Transverse colon (tissue), 4 donors: ENCODE results near the gene CEBPB.

Experiments
- POLR2A ChIP-seq: fragments of 450-650 bp; IDR thresholded peaks from one replicate; pipeline ENCODE4 v1.6.1; 2016; ENCODE audit warnings: antibody characterized with exemption, mild to moderate bottlenecking, moderate library complexity
- POLR2AphosphoS5 ChIP-seq, 3 donors: sonication (generic); formaldehyde crosslinking; IDR thresholded peaks; one replicate each; pipeline ENCODE4 v1.6.1; 2016; ENCODE audit warnings: antibody characterized with exemption in 3 of 3
- TF ChIP-seq, protein P1 (sequence below), 5 experiments: fragments of 200-600 bp in 3 of 5; fragments of 450-650 bp in 2 of 5; sonication (generic) in 3 of 5; IDR thresholded peaks; 1 replicate in 2 of 5; 2 replicates in 3 of 5; pipeline ENCODE4 v1.5.1; 2016 to 2017; ENCODE audit warnings: antibody characterized with exemption in 5 of 5, inconsistent platforms in 3 of 5, mild to moderate bottlenecking in 2 of 5, moderate library complexity in 1 of 5

GRCh38 chr20:50190251-50191064 is at the start of gene CEBPB:
- TF ChIP-seq POLR2AphosphoS5 (IDR thresholded peaks at IDR 0.05) = peak; percentile 97 to 98 (median 98)
- TF ChIP-seq, protein P1, sequence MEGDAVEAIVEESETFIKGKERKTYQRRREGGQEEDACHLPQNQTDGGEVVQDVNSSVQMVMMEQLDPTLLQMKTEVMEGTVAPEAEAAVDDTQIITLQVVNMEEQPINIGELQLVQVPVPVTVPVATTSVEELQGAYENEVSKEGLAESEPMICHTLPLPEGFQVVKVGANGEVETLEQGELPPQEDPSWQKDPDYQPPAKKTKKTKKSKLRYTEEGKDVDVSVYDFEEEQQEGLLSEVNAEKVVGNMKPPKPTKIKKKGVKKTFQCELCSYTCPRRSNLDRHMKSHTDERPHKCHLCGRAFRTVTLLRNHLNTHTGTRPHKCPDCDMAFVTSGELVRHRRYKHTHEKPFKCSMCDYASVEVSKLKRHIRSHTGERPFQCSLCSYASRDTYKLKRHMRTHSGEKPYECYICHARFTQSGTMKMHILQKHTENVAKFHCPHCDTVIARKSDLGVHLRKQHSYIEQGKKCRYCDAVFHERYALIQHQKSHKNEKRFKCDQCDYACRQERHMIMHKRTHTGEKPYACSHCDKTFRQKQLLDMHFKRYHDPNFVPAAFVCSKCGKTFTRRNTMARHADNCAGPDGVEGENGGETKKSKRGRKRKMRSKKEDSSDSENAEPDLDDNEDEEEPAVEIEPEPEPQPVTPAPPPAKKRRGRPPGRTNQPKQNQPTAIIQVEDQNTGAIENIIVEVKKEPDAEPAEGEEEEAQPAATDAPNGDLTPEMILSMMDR (IDR thresholded peaks at IDR 0.05) = peak; percentile 70 to 81 (median 75)
- TF ChIP-seq POLR2A = peak; percentile 98
